ENCODE measurements around the gene NUDT4. TPM values are rescaled to one million over a fixed set of nuclear protein-coding genes. Genes with fewer than 3 reads are reported as not detected.

NUDT4 gene
- total RNA-seq, 1 experiment from 2014 or later: 30.2 TPM

- Histone ChIP-seq H3K4me3 (ENCODE audit: low read length) (no peak overlapping the region), H3K79me2 (ENCODE audit: low read length) (no peaks in the 10 kb centered on the region), H3K9me2 (replicated peaks; ENCODE audit: low read length) (no peaks in the 10 kb centered on the region), H4K20me1 (ENCODE audit: low read length) (no peaks in the 10 kb centered on the region), H2AFZ (ENCODE audit: low read length) (no peak overlapping the region), H3K27me3 (ENCODE audit: low read length) (no peaks in the 10 kb centered on the region), H3K4me1 (ENCODE audit: insufficient read depth, low read length) (peaks cover 1% of the 10 kb centered on the region; the same call in 1 of the 2 replicates), H3K9ac (ENCODE audit: low read length) (no peak overlapping the region), H3K9me3 (ENCODE audit: low read length) (no peaks in the 10 kb centered on the region), H3F3A (ENCODE audit: low read length, unreplicated experiment) (no peaks in the 10 kb centered on the region), H3K27ac (ENCODE audit: low read length) (no peak overlapping the region), H3K4me2 (ENCODE audit: low read length) (no peak overlapping the region), H3K36me3 (ENCODE audit: low read depth, low read length) (no peaks in the 10 kb centered on the region)
- TF ChIP-seq CTCF (conservative IDR thresholded peaks at IDR 0.05; ENCODE audit: low read depth, low read length) (no peak), EZH2 (IDR thresholded peaks at IDR 0.05; ENCODE audit: low read length, unreplicated experiment) (no peak), EZH2phosphoT487 (IDR thresholded peaks at IDR 0.05; ENCODE audit: borderline replicate concordance, low read length) (no peak)
- ATAC-seq (no peak), DNase-seq (no peak)
- ChIA-PET CTCF (no interaction called here), POLR2A (ENCODE audit: unreplicated experiment) (no interaction called here)
- intact Hi-C loops (cut with micrococcal nuclease): no loop called here
- BruUV-seq (replicated peaks): no TSS peak
Observed at GRCh38 chr12:93333828-93334227, 43.9 kb upstream of the NUDT4 start.

GRCh38 chr12:93335603-93336162 is 42.0 kb upstream of the NUDT4 start:
- POLR2A ChIA-PET (ENCODE audit: unreplicated experiment): no interaction called here
- Histone ChIP-seq H3K9ac (ENCODE audit: low read length) (no peak overlapping the region), H3F3A (ENCODE audit: low read length, unreplicated experiment) (no peaks in the 10 kb centered on the region), H3K27me3 (ENCODE audit: low read length) (no peaks in the 10 kb centered on the region), H3K4me3 (ENCODE audit: low read length) (no peak overlapping the region), H3K36me3 (ENCODE audit: low read depth, low read length) (no peaks in the 10 kb centered on the region), H3K9me2 (replicated peaks; ENCODE audit: low read length) (no peaks in the 10 kb centered on the region), H3K4me1 (ENCODE audit: insufficient read depth, low read length) (no peaks in the 10 kb centered on the region), H3K9me3 (ENCODE audit: low read length) (no peaks in the 10 kb centered on the region), H4K20me1 (ENCODE audit: low read length) (no peaks in the 10 kb centered on the region), H2AFZ (ENCODE audit: low read length) (no peak overlapping the region), H3K27ac (ENCODE audit: low read length) (no peak overlapping the region), H3K79me2 (ENCODE audit: low read length) (no peaks in the 10 kb centered on the region), H3K4me2 (ENCODE audit: low read length) (no peak overlapping the region)
- intact Hi-C loops (cut with micrococcal nuclease): no loop called here
- ATAC-seq: no peak
- CTCF ChIA-PET: no interaction called here
- DNase-seq: no peak
- BruUV-seq (replicated peaks): no TSS peak
- TF ChIP-seq EZH2 (IDR thresholded peaks at IDR 0.05; ENCODE audit: low read length, unreplicated experiment) (no peak), CTCF (conservative IDR thresholded peaks at IDR 0.05; ENCODE audit: low read depth, low read length) (no peak), EZH2phosphoT487 (IDR thresholded peaks at IDR 0.05; ENCODE audit: borderline replicate concordance, low read length) (no peak)

GRCh38 chr12:93336291-93336741 is 41.4 kb upstream of the NUDT4 start:
- Histone ChIP-seq H2AFZ (ENCODE audit: low read length) (no peak overlapping the region), H3K4me3 (ENCODE audit: low read length) (no peak overlapping the region), H3K4me2 (ENCODE audit: low read length) (no peak overlapping the region), H3K9ac (ENCODE audit: low read length) (no peak overlapping the region), H3K36me3 (ENCODE audit: low read depth, low read length) (no peaks in the 10 kb centered on the region), H3K79me2 (ENCODE audit: low read length) (no peaks in the 10 kb centered on the region), H4K20me1 (ENCODE audit: low read length) (no peaks in the 10 kb centered on the region), H3K9me3 (ENCODE audit: low read length) (no peaks in the 10 kb centered on the region), H3K4me1 (ENCODE audit: insufficient read depth, low read length) (no peaks in the 10 kb centered on the region), H3K27ac (ENCODE audit: low read length) (no peak overlapping the region), H3F3A (ENCODE audit: low read length, unreplicated experiment) (no peaks in the 10 kb centered on the region), H3K9me2 (replicated peaks; ENCODE audit: low read length) (no peaks in the 10 kb centered on the region), H3K27me3 (ENCODE audit: low read length) (no peaks in the 10 kb centered on the region)
- no peak for DNase-seq
- BruUV-seq (replicated peaks): no TSS peak
- ATAC-seq: no peak
- intact Hi-C loops (cut with micrococcal nuclease): no loop called here
- CTCF ChIA-PET: no interaction called here
- TF ChIP-seq EZH2phosphoT487 (IDR thresholded peaks at IDR 0.05; ENCODE audit: borderline replicate concordance, low read length): no peak
- no peak for TF ChIP-seq EZH2 (IDR thresholded peaks at IDR 0.05; ENCODE audit: low read length, unreplicated experiment)
- no peak for TF ChIP-seq CTCF (conservative IDR thresholded peaks at IDR 0.05; ENCODE audit: low read depth, low read length)
- POLR2A ChIA-PET (ENCODE audit: unreplicated experiment): no interaction called here

All from PC-3 (cell line).